Prostate gland (tissue), 2 donors: ENCODE data around the gene CXCR5. TPM values are rescaled to one million over a fixed set of nuclear protein-coding genes. Genes with fewer than 3 reads are reported as not detected.

Source experiments
- DNase-seq: peaks from one replicate; pipeline ENCODE4 v3.0.0-alpha.2; 2019; ENCODE audit warnings: low spot score
- H3K27ac ChIP-seq, 2 donors: fragments of 200-600 bp; sonication (generic); 2 replicates each; pipeline ENCODE4 v1.5.1; 2017 to 2019
- H3K27me3 ChIP-seq: fragments of 200-600 bp; sonication (generic); replicated peaks from 2 replicates; pipeline ENCODE4 v1.5.1; 2019; ENCODE audit not compliant: insufficient read depth
- H3K36me3 ChIP-seq, 2 donors: fragments of 200-600 bp; sonication (generic); 1 replicate in 1 of 2; 2 replicates in 1 of 2; pipeline versions ENCODE4 v1.5.1 to v1.8.1; 2017 to 2019
- H3K4me1 ChIP-seq: fragments of 200-600 bp; sonication (generic); replicated peaks from 2 replicates; pipeline ENCODE4 v1.5.1; 2019
- H3K4me3 ChIP-seq, 2 donors: fragments of 200-600 bp; sonication (generic); 2 replicates each; pipeline ENCODE4 v1.5.1; 2017 to 2019
- H3K9me3 ChIP-seq: fragments of 200-600 bp; sonication (generic); 2 replicates; pipeline ENCODE4 v1.5.1; 2017
- CTCF ChIP-seq, 4 experiments: fragments of 200-600 bp in 2 of 4; fragments of 450-650 bp in 2 of 4; sonication (generic) in 2 of 4; IDR thresholded peaks; 1 replicate in 3 of 4; 2 replicates in 1 of 4; pipeline ENCODE4 v1.5.1; 2016 to 2019; ENCODE audit warnings: antibody characterized with exemption in 4 of 4, mild to moderate bottlenecking in 2 of 4, moderate library complexity in 2 of 4
- POLR2A ChIP-seq: fragments of 450-650 bp; IDR thresholded peaks from one replicate; pipeline ENCODE4 v1.6.1; 2016; ENCODE audit warnings: antibody characterized with exemption, mild to moderate bottlenecking
- POLR2AphosphoS5 ChIP-seq: sonication (generic); formaldehyde crosslinking; IDR thresholded peaks from one replicate; pipeline ENCODE4 v1.6.1; 2017; ENCODE audit warnings: antibody characterized with exemption
- WGBS: methylation state at CpG from one replicate; pipeline ENCODE4 v1.1.5; 2018; 5-methylcytosine and 5-hydroxymethylcytosine counted together
- intact Hi-C: fragments of 100-400 bp; cut with DNase I; formaldehyde crosslinking; loops from one replicate; pipeline ENCODE4 v1.14.2; 2022
- total RNA-seq, 2 donors: library from RNA; depleted of rRNA; stranded (reverse); fragments of >200 nt; gene quantifications; one replicate each; pipeline ENCODE4 v1.1.0, GENCODE V29; 2016

Gene CXCR5
- total RNA-seq, 2 donors from 2014 or later = 0.17 TPM; not detected in 1

GRCh38 chr11:118882491-118882890 is 1.2 kb upstream of the CXCR5 start:
- 76% methylated on average over 5 of the region's 5 CpGs for WGBS
- Histone ChIP-seq H3K36me3 (no peaks in the 10 kb centered on the region), H3K27me3 (no peaks in the 10 kb centered on the region)

GRCh38 chr11:118883004-118883367 is 706 bp upstream of the CXCR5 start:
- Histone ChIP-seq H3K36me3 (no peaks in the 10 kb centered on the region), H3K4me1 (no peaks in the 10 kb centered on the region), H3K9me3 (no peaks in the 10 kb centered on the region), H3K27ac (no peak overlapping the region), H3K27me3 (no peaks in the 10 kb centered on the region), H3K4me3 (no peak overlapping the region)
- no peak for TF ChIP-seq POLR2A
- TF ChIP-seq CTCF (IDR thresholded peaks at IDR 0.05) = no peak
- no peak for TF ChIP-seq POLR2AphosphoS5
- intact Hi-C loops = no loop called here
- WGBS = 24% methylated on average over 1 of the region's 1 CpG
- DNase-seq = no peak

More at GRCh38 chr11:118882491-118882890, 1.2 kb upstream of the CXCR5 start:
- Histone ChIP-seq H3K27ac (no peak overlapping the region), H3K9me3 (no peaks in the 10 kb centered on the region), H3K4me3 (no peak overlapping the region), H3K4me1 (no peaks in the 10 kb centered on the region)
- intact Hi-C loops = no loop called here
- TF ChIP-seq CTCF (IDR thresholded peaks at IDR 0.05) (no peak), POLR2A (no peak), POLR2AphosphoS5 (no peak)
- no peak for DNase-seq

- no peaks in the 10 kb centered on the region for H3K36me3 ChIP-seq
- WGBS = 95% methylated on average over 9 of the region's 9 CpGs
Observed at GRCh38 chr11:118884875-118885274, 1.2 kb downstream of the CXCR5 start.

GRCh38 chr11:118885319-118885718 is 1.6 kb downstream of the CXCR5 start:
- Histone ChIP-seq H3K27ac (no peak overlapping the region), H3K27me3 (no peaks in the 10 kb centered on the region), H3K4me1 (no peaks in the 10 kb centered on the region), H3K9me3 (no peaks in the 10 kb centered on the region), H3K4me3 (no peak overlapping the region), H3K36me3 (no peaks in the 10 kb centered on the region)
- WGBS = 93% methylated on average over 12 of the region's 12 CpGs
- no peak for DNase-seq
- intact Hi-C loops = no loop called here
- no peak for TF ChIP-seq POLR2AphosphoS5
- TF ChIP-seq CTCF (IDR thresholded peaks at IDR 0.05) = no peak
- no peak for TF ChIP-seq POLR2A

More at GRCh38 chr11:118884875-118885274, 1.2 kb downstream of the CXCR5 start:
- Histone ChIP-seq H3K4me3 (no peak overlapping the region), H3K27ac (no peak overlapping the region), H3K27me3 (no peaks in the 10 kb centered on the region), H3K9me3 (no peaks in the 10 kb centered on the region), H3K4me1 (no peaks in the 10 kb centered on the region)
- intact Hi-C loops = loop anchor here (1.0 kb wide), 1 partner anchor 15 kb away; no protein-coding TSS in a partner anchor
- TF ChIP-seq POLR2AphosphoS5 = no peak
- TF ChIP-seq CTCF (IDR thresholded peaks at IDR 0.05) = no peak
- TF ChIP-seq POLR2A = no peak
- DNase-seq = no peak

- intact Hi-C loops = no loop called here
- Histone ChIP-seq H3K27me3 (no peaks in the 10 kb centered on the region), H3K4me3 (no peak overlapping the region), H3K4me1 (no peaks in the 10 kb centered on the region), H3K27ac (no peak overlapping the region), H3K9me3 (no peaks in the 10 kb centered on the region), H3K36me3 (no peaks in the 10 kb centered on the region)
- no peak for DNase-seq
- WGBS = 72% methylated on average over 12 of the region's 12 CpGs
- TF ChIP-seq POLR2A (no peak), CTCF (IDR thresholded peaks at IDR 0.05) (no peak), POLR2AphosphoS5 (no peak)
Observed at GRCh38 chr11:118885831-118886565, 2.3 kb downstream of the CXCR5 start.
